Retinal pigment epithelial cell (primary cell): ENCODE results near the gene HLA-DRB5.
"Not testable (repeated sequence)": the region's sequence is repeated elsewhere in the genome, so short reads cannot be mapped to it uniquely, and the experiment has no call there.

Experiments used
- DNase-seq: peaks from one replicate; pipeline ENCODE4 v3.0.0-alpha.2; 2010; ENCODE audit warnings: low read depth
- H3K4me3 ChIP-seq: 2 replicates; pipeline ENCODE4 v1.5.1; 2011; ENCODE audit warnings: mild to moderate bottlenecking, low read length, control low read depth, moderate library complexity
- CTCF ChIP-seq: conservative IDR thresholded peaks from 2 replicates; pipeline ENCODE4 v1.5.1; 2011; ENCODE audit warnings: low read depth, low read length, control low read depth, inconsistent platforms

The HLA-DRB5 gene

DNA sequence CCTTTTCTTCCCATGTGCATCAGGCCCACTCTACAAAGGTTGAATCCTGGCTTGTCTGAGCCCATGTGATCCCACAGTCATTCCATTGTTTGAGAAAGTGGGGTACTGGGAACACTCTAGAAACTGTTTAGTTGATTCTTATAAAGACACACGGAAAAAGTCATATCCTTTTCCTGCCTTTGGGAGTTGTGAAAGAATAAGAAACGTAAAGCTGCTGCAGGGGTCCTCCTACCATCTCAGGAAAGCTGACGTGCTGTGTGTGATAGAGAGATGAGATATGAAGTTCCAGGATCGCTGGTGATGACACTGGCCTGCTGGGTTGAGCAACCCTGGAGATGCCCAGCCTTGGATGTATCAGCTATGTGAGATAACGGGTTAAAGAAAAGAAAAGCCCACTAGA lies 21.3 kb upstream of the HLA-DRB5 start:
- DNase-seq, result no peak
- TF ChIP-seq CTCF, result no peak
- H3K4me3 ChIP-seq, result no peak overlapping the region

GRCh38 chr6:32539839-32540238 lies 9.8 kb upstream of the HLA-DRB5 start:
- DNase-seq, result no peak
- no peak overlapping the region for H3K4me3 ChIP-seq
- TF ChIP-seq CTCF, result no peak

- not testable (repeated sequence) for DNase-seq, H3K4me3 ChIP-seq
Measured at GRCh38 chr6:32530431-32530793, 325 bp upstream of the HLA-DRB5 start.

GRCh38 chr6:32522302-32523047 lies 7.6 kb downstream of the HLA-DRB5 start:
- TF ChIP-seq CTCF, result no peak
- DNase-seq, result no peak
- no peak overlapping the region for H3K4me3 ChIP-seq

GRCh38 chr6:32519910-32520258 lies 10.2 kb downstream of the HLA-DRB5 start:
- no peak for TF ChIP-seq CTCF
- no peak overlapping the region for H3K4me3 ChIP-seq
- DNase-seq, result no peak

DNA sequence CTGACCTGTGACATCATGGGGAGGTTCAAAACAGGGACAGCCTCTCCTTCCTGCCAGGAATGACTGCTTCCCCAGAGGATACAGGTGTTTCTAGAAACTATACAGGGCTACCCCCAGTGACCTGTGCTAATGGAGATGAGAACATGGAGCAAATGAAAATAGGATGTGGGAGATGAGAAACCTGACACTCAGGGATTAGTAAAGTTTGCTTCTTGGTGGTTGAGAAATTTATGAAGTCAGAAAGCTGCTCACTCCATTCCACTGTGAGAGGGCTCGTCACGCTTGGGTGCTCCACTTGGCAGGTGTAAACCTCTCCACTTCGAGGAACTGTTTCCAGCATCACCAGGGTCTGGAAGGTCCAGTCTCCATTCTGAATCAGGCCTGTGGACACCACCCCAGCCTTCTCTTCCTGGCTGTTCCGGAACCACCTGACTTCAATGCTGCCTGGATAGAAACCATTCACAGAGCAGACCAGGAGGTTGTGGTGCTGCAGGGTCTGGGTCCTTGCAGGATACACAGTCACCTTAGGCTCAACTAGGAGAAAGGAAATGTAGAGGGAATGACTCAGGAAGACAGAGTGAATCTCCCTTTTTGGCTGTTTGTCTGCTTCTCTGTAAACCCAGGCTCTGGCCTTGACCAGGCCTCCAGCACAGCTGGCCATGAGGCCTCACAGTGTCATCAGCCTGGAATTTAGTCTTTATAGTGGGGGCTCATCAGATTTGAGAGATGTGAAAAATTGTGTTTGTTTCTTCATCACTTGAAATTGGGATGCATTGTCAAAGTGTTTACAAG lies 10.8 kb downstream of the HLA-DRB5 start:
- DNase-seq, result no peak
- H3K4me3 ChIP-seq, result no peak overlapping the region
- no peak for TF ChIP-seq CTCF

DNA sequence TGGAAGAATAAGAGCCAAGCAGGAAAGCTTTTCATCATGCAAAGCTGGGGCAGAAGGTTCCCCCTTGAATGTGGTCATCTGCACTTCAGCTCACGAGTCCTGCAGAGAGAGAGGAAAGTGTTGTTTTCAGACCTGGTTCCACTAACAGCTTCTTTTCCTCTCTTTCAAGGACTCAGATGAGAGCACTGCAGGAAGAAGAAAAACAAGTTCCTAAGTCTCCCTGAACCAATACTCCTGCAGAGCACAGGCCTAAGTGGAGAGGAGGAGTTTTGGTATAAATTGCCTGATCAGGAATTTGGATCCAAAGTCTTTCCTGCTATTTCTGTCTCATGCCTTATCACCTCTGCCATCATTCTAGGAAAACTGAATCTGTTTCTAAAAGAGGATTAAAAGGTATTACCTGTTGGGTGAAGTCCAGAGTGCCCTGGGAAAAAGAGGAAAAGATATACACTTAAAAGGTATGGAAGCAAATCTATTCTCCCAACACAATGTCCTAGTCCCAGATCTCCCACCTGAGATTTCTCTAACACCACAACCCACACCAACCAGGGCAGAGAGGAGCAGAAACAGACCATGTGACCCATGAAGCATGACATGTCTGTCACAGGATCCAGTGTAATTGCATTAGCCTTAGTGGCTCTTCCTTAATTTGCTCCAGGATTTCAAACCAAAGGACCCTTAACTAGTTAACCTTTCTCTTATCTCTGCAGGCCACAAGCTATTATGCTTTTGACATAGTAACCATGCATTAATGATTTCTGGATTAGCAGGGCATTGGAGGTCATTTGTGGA lies 12.2 kb downstream of the HLA-DRB5 start:
- H3K4me3 ChIP-seq, result no peak overlapping the region
- no peak for DNase-seq
- TF ChIP-seq CTCF, result no peak
